ENCODE data around the gene PSTPIP1. TPM values are rescaled to one million over a fixed set of nuclear protein-coding genes. Genes with fewer than 3 reads are reported as not detected.

Gene PSTPIP1
- total and polyA plus RNA-seq, 10 of the 15 experiments (the other 5 are each of a cell fraction or from before 2014, with no cell fraction given) = 0.50 to 29.3 (median 14.5) TPM

DNA sequence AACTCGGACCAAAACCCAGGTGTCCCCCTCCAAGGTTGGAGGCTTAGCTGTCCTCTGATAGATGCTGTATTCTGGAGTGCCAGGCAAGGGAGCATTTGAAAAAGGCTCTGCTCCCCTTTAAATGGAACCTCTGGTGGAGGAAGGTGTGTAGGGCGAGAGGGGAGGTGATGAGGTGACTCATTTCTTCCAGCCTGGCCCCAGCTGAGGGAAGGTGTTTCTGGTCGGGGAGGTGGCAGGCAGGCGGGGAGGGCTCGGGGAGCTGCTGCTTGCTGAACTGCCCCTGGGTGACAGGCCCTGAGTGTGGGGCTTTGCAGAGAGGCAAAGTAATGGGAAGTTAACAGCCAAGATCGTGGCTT lies 18.8 kb downstream of the PSTPIP1 start (continued):
- TF ChIP-seq FOXM1 (IDR thresholded peaks at IDR 0.05; ENCODE audit: low read depth, low read length) = no peak
- no peak; a peak in 1 of 4 replicates for TF ChIP-seq IKZF2 (IDR thresholded peaks at IDR 0.05)
- TF ChIP-seq ZNF384 (IDR thresholded peaks at IDR 0.05; ENCODE audit: borderline replicate concordance, low read depth, low read length) = no peak
- TF ChIP-seq SUZ12 (IDR thresholded peaks at IDR 0.05; ENCODE audit: unreplicated experiment) = no peak
- TF ChIP-seq CHD1 (IDR thresholded peaks at IDR 0.05; ENCODE audit: low read depth, low read length) = no peak
- TF ChIP-seq, protein P1, sequence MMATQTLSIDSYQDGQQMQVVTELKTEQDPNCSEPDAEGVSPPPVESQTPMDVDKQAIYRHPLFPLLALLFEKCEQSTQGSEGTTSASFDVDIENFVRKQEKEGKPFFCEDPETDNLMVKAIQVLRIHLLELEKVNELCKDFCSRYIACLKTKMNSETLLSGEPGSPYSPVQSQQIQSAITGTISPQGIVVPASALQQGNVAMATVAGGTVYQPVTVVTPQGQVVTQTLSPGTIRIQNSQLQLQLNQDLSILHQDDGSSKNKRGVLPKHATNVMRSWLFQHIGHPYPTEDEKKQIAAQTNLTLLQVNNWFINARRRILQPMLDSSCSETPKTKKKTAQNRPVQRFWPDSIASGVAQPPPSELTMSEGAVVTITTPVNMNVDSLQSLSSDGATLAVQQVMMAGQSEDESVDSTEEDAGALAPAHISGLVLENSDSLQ (IDR thresholded peaks at IDR 0.05) = no peak
- no peak for TF ChIP-seq SMAD1 (IDR thresholded peaks at IDR 0.05; ENCODE audit: low read depth, partially characterized antibody)
- no peak for TF ChIP-seq BRCA1 (IDR thresholded peaks at IDR 0.05; ENCODE audit: low read depth, low read length)
- peak; percentile 29; the same call in 1 of the 2 replicates for TF ChIP-seq CREM (IDR thresholded peaks at IDR 0.05; ENCODE audit: low read depth)
- peak; percentile 52 to 54; a peak in 3 of 4 replicates for TF ChIP-seq EP300 (IDR thresholded peaks at IDR 0.05; ENCODE audit: borderline replicate concordance in 1 of 2, control insufficient read depth in 1 of 2, low read depth in 2 of 2, low read length in 2 of 2)
- no peak for TF ChIP-seq FOS (IDR thresholded peaks at IDR 0.05; ENCODE audit: borderline replicate concordance, extremely low read depth, insufficient read length)
- TF ChIP-seq ASH2L (IDR thresholded peaks at IDR 0.05; ENCODE audit: borderline replicate concordance, low read depth) = no peak
- TF ChIP-seq, protein P2, sequence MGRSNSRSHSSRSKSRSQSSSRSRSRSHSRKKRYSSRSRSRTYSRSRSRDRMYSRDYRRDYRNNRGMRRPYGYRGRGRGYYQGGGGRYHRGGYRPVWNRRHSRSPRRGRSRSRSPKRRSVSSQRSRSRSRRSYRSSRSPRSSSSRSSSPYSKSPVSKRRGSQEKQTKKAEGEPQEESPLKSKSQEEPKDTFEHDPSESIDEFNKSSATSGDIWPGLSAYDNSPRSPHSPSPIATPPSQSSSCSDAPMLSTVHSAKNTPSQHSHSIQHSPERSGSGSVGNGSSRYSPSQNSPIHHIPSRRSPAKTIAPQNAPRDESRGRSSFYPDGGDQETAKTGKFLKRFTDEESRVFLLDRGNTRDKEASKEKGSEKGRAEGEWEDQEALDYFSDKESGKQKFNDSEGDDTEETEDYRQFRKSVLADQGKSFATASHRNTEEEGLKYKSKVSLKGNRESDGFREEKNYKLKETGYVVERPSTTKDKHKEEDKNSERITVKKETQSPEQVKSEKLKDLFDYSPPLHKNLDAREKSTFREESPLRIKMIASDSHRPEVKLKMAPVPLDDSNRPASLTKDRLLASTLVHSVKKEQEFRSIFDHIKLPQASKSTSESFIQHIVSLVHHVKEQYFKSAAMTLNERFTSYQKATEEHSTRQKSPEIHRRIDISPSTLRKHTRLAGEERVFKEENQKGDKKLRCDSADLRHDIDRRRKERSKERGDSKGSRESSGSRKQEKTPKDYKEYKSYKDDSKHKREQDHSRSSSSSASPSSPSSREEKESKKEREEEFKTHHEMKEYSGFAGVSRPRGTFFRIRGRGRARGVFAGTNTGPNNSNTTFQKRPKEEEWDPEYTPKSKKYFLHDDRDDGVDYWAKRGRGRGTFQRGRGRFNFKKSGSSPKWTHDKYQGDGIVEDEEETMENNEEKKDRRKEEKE (IDR thresholded peaks at IDR 0.05) = no peak
- TF ChIP-seq WRNIP1 (IDR thresholded peaks at IDR 0.05; ENCODE audit: borderline replicate concordance, low read depth, low read length) = no peak
- 0 out of 2 replicates have a peak, but pooled peaks have one; percentile 39 for TF ChIP-seq IRF4 (IDR thresholded peaks at IDR 0.05; ENCODE audit: low read depth, low read length)
- TF ChIP-seq RAD51 (IDR thresholded peaks at IDR 0.05) = no peak
- no peak for TF ChIP-seq HCFC1 (IDR thresholded peaks at IDR 0.05; ENCODE audit: low read length)
- peak; percentile 51; the same call in 1 of the 2 replicates for TF ChIP-seq BCL11A (IDR thresholded peaks at IDR 0.05; ENCODE audit: low read depth, low read length)
- TF ChIP-seq CEBPB (IDR thresholded peaks at IDR 0.05; ENCODE audit: borderline replicate concordance in 1 of 2, low read depth in 2 of 2, low read length in 2 of 2) = no peak
- TF ChIP-seq HDAC6 (IDR thresholded peaks at IDR 0.05; ENCODE audit: unreplicated experiment) = no peak
- TF ChIP-seq CHD4 (IDR thresholded peaks at IDR 0.05) = no peak
- TF ChIP-seq FOXK2 (IDR thresholded peaks at IDR 0.05) = no peak
